Hepatocyte (in vitro differentiated cells): ENCODE results near the gene HRCT1.

Experiments used
- CTCF ChIP-seq: fragments of 200-600 bp; sonication (generic); IDR thresholded peaks from 2 replicates; pipeline ENCODE4 v1.5.1; 2016; ENCODE audit warnings: antibody characterized with exemption, mild to moderate bottlenecking; ENCODE audit not compliant: poor library complexity
- EZH2 ChIP-seq: fragments of 200-600 bp; sonication (generic); IDR thresholded peaks from 2 replicates; pipeline ENCODE4 v1.6.1; 2016; ENCODE audit warnings: antibody characterized with exemption, mild to moderate bottlenecking, borderline replicate concordance
- EZH2phosphoT487 ChIP-seq: fragments of 200-600 bp; sonication (generic); IDR thresholded peaks from one replicate; pipeline ENCODE4 v1.6.1; 2018; ENCODE audit warnings: antibody characterized with exemption, mild to moderate bottlenecking, low read depth, moderate library complexity; ENCODE audit not compliant: unreplicated experiment, severe bottlenecking

GRCh38 chr9:35918780-35919179 is 12.8 kb downstream of the HRCT1 start:
- TF ChIP-seq CTCF (no peak), EZH2 (no peak), EZH2phosphoT487 (no peak)
